Keratinocyte (primary cell): ENCODE data around the gene RPGRIP1. TPM values are rescaled to one million over a fixed set of nuclear protein-coding genes. Genes with fewer than 3 reads are reported as not detected.

ENCODE experiments used
- DNase-seq: peaks from one replicate; pipeline ENCODE4 v3.0.0-alpha.2; 2011; ENCODE audit warnings: low read depth, missing footprints, low spot score
- FAIRE-seq: peaks from 2 replicates; lab custom pipeline; 2011; peaks lifted over from hg19 to GRCh38; lab: Jason Lieb, UNC
- H2AFZ ChIP-seq: 2 replicates; pipeline ENCODE4 v1.6.0; 2012; ENCODE audit warnings: low read length, control low read depth, inconsistent platforms; ENCODE audit not compliant: control insufficient read depth
- H3K27ac ChIP-seq: 2 replicates; pipeline ENCODE4 v1.5.1; 2011; ENCODE audit warnings: low read length; ENCODE audit not compliant: control insufficient read depth, insufficient read depth
- H3K27me3 ChIP-seq: 3 replicates; pipeline ENCODE4 v1.6.0; 2011; ENCODE audit warnings: low read length; ENCODE audit not compliant: control insufficient read depth, insufficient read depth; ENCODE audit errors: extremely low read depth
- H3K36me3 ChIP-seq, 2 experiments: 2 replicates in 1 of 2; 3 replicates in 1 of 2; pipeline ENCODE4 v1.5.1; 2011; ENCODE audit warnings: low read length in 2 of 2, mild to moderate bottlenecking in 1 of 2; ENCODE audit not compliant: control insufficient read depth in 2 of 2, insufficient read depth in 2 of 2; ENCODE audit errors: extremely low read depth in 1 of 2
- H3K4me1 ChIP-seq: 3 replicates; pipeline ENCODE4 v1.5.1; 2011; ENCODE audit warnings: low read length; ENCODE audit not compliant: control insufficient read depth, insufficient read depth; ENCODE audit errors: extremely low read depth
- H3K4me2 ChIP-seq: 3 replicates; pipeline ENCODE4 v1.6.0; 2011; ENCODE audit warnings: low read depth, low read length; ENCODE audit not compliant: control insufficient read depth, insufficient read depth; ENCODE audit errors: extremely low read depth
- H3K4me3 ChIP-seq, 3 experiments: fragments of 200-600 bp in 1 of 3; sonication (generic) in 1 of 3; 2 replicates in 2 of 3; 3 replicates in 1 of 3; pipeline ENCODE4 v1.5.1; 2011 to 2016; ENCODE audit warnings: low read length in 3 of 3, mild to moderate bottlenecking in 3 of 3, control low read depth in 2 of 3, inconsistent platforms in 1 of 3, low read depth in 1 of 3, mixed read lengths in 1 of 3, mixed run types in 1 of 3, moderate library complexity in 1 of 3; ENCODE audit not compliant: control insufficient read depth in 2 of 3, insufficient read depth in 2 of 3; ENCODE audit errors: extremely low read depth in 1 of 3
- H3K79me2 ChIP-seq: 2 replicates; pipeline ENCODE4 v1.6.0; 2012; ENCODE audit warnings: low read length; ENCODE audit not compliant: control insufficient read depth, insufficient read depth
- H3K9ac ChIP-seq: 3 replicates; pipeline ENCODE4 v1.6.0; 2011; ENCODE audit warnings: low read length; ENCODE audit not compliant: control insufficient read depth, insufficient read depth; ENCODE audit errors: extremely low read depth
- H3K9me1 ChIP-seq: 3 replicates; pipeline ENCODE4 v1.6.0; 2011; ENCODE audit warnings: low read length; ENCODE audit not compliant: control insufficient read depth, insufficient read depth; ENCODE audit errors: extremely low read depth
- H3K9me3 ChIP-seq: 2 replicates; pipeline ENCODE4 v1.5.1; 2012; ENCODE audit warnings: low read depth, low read length; ENCODE audit not compliant: control insufficient read depth
- H4K20me1 ChIP-seq: 3 replicates; pipeline ENCODE4 v1.6.0; 2011; ENCODE audit warnings: low read length; ENCODE audit not compliant: control insufficient read depth, insufficient read depth; ENCODE audit errors: extremely low read depth
- EZH2 ChIP-seq: IDR thresholded peaks from one replicate; pipeline ENCODE4 v1.6.1; 2012; ENCODE audit warnings: inconsistent platforms, mild to moderate bottlenecking, low read length, moderate library complexity
- dilution Hi-C: fragments of 300-500 bp; cut with MboI; formaldehyde crosslinking; loops from one replicate; pipeline ENCODE4 v1.7.0; 2020; ENCODE audit warnings: low sequenced_read_pairs; ENCODE audit not compliant: extremely low pct_ligation_motif_present
- polyA plus RNA-seq, 5 experiments: library from polyadenylated mRNA; depleted of rRNA in 3 of 5; stranded (reverse) in 3 of 5; stranded (forward) in 1 of 5; unstranded in 1 of 5; fragments of >200 nt; gene quantifications; 1 replicate in 1 of 5; 2 replicates in 3 of 5; 3 replicates in 1 of 5; pipeline versions ENCODE4 v1.2.1 to v1.2.3, GENCODE V29; 2011 to 2012; ENCODE audit warnings: missing spikeins in 2 of 5, low read depth in 1 of 5, low replicate concordance in 1 of 5
- TF ChIP-seq, protein P1 (sequence below), 3 experiments: IDR thresholded peaks in 1 of 3; conservative IDR thresholded peaks in 1 of 3; optimal IDR thresholded peaks in 1 of 3; 2 replicates in 2 of 3; 3 replicates in 1 of 3; pipeline versions ENCODE3 to v1.5.1; 2011; ENCODE audit warnings: low read length in 3 of 3, mild to moderate bottlenecking in 3 of 3, moderate library complexity in 2 of 3, control low read depth in 1 of 3, inconsistent platforms in 1 of 3; ENCODE audit not compliant: insufficient read depth in 2 of 3; ENCODE audit errors: extremely low read depth in 1 of 3

The RPGRIP1 gene
- polyA plus RNA-seq, 1 donor (not counting 4 experiments of a cell fraction or from before 2014, with no cell fraction given): 0.07 TPM

DNA sequence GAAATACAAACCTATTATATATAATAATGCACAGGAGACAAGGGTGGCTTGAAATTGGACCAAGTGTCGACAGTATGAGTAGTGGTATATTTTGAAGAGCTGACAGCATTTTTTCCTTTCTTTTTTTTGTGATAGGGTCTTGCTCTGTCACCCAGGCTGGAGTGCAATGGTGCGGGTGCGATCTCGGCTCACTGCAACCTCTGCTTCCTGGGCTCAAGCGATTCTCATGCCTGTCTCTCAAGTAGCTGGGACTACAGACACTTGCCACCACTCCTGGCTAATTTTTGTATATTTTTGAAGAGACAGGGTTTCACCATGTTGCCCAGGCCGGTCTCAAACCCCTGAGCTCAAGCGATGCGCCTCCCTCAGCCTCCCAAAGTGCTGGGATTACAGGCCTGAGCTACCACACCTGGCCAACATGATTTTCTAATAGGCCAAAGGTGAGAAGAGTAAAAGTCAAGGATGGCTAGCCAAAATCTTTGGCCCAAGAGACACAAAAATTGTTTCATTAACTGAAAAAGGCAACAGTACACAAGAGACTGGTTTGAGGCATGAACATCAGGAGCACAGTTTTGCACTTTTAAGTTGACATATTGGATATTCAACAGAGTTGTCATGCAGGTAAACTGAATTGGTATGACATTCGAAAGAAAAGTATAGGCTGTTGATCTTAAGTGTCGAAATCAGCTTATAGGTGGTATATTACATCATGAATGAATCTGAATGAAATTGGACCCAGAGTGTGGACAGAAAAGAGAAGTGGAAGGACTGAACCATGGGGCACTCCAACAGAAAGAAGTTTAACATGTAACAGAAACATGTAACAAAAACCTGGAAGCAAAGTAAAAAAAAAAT, 23.1 kb upstream of the RPGRIP1 start:
- Histone ChIP-seq H3K4me1 (no peaks in the 10 kb centered on the region), H3K4me2 (no peak overlapping the region)
- dilution Hi-C loops: no loop called here

GRCh38 chr14:21257394-21257909, 22.4 kb upstream of the RPGRIP1 start:
- Histone ChIP-seq H3K4me2 (no peak overlapping the region), H3K27ac (no peak overlapping the region), H2AFZ (no peak overlapping the region), H3K9me1 (peaks cover 2% of the 10 kb centered on the region), H3K27me3 (no peaks in the 10 kb centered on the region), H4K20me1 (peaks cover 84% of the 10 kb centered on the region), H3K9ac (no peak overlapping the region), H3K79me2 (peaks cover 98% of the 10 kb centered on the region), H3K9me3 (no peaks in the 10 kb centered on the region), H3K4me1 (peaks cover 1% of the 10 kb centered on the region), H3K36me3 (peaks cover 28 to 54% of the 10 kb centered on the region in 2 experiments), H3K4me3 (no peak overlapping the region)
- TF ChIP-seq EZH2: no peak
- TF ChIP-seq, protein P1, sequence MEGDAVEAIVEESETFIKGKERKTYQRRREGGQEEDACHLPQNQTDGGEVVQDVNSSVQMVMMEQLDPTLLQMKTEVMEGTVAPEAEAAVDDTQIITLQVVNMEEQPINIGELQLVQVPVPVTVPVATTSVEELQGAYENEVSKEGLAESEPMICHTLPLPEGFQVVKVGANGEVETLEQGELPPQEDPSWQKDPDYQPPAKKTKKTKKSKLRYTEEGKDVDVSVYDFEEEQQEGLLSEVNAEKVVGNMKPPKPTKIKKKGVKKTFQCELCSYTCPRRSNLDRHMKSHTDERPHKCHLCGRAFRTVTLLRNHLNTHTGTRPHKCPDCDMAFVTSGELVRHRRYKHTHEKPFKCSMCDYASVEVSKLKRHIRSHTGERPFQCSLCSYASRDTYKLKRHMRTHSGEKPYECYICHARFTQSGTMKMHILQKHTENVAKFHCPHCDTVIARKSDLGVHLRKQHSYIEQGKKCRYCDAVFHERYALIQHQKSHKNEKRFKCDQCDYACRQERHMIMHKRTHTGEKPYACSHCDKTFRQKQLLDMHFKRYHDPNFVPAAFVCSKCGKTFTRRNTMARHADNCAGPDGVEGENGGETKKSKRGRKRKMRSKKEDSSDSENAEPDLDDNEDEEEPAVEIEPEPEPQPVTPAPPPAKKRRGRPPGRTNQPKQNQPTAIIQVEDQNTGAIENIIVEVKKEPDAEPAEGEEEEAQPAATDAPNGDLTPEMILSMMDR (optimal IDR thresholded peaks at IDR 0.05 in 1 of 3, IDR thresholded peaks at IDR 0.05 in 1 of 3, conservative IDR thresholded peaks at IDR 0.05 in 1 of 3; ENCODE audit: extremely low read depth in 1 of 3, insufficient read depth in 2 of 3, low read length in 3 of 3): no peak
- DNase-seq (no peak), FAIRE-seq (no peak)
- dilution Hi-C loops: no loop called here

More for the DNA sequence above, 23.1 kb upstream of the RPGRIP1 start:
- H2AFZ ChIP-seq: no peak overlapping the region
- H3K27ac ChIP-seq: no peak overlapping the region
- no peak for DNase-seq
- FAIRE-seq: no peak
- no peaks in the 10 kb centered on the region for H3K9me3 ChIP-seq
- H3K79me2 ChIP-seq: peaks cover 98% of the 10 kb centered on the region
- H3K27me3 ChIP-seq: no peaks in the 10 kb centered on the region
- TF ChIP-seq, protein P1 (optimal IDR thresholded peaks at IDR 0.05 in 1 of 3, IDR thresholded peaks at IDR 0.05 in 1 of 3, conservative IDR thresholded peaks at IDR 0.05 in 1 of 3; ENCODE audit: extremely low read depth in 1 of 3, insufficient read depth in 2 of 3, low read length in 3 of 3): no peak
- TF ChIP-seq EZH2: no peak
- no peak overlapping the region for H3K9ac ChIP-seq
- H4K20me1 ChIP-seq: peaks cover 81% of the 10 kb centered on the region
- H3K4me3 ChIP-seq: no peak overlapping the region
- peaks cover 2% of the 10 kb centered on the region for H3K9me1 ChIP-seq
- H3K36me3 ChIP-seq: peaks cover 25 to 52% of the 10 kb centered on the region in 2 experiments
